Activated B cell treated with CpG ODN at 0.5 μM for 24 hours (primary cell): ENCODE measurements around the gene COQ10B. TPM values are rescaled to one million over a fixed set of nuclear protein-coding genes. Genes with fewer than 3 reads are reported as not detected.
A peak's percentile ranks its signal among the peaks of the same experiment; 100 is the strongest.
"Not testable (repeated sequence)": the region's sequence is repeated elsewhere in the genome, so short reads cannot be mapped to it uniquely, and the experiment has no call there.

ENCODE experiments used
- ATAC-seq: fragments of 200-7000 bp; cut with Tn5 transposase; one replicate; pipeline ENCODE4 v1.10.0; 2021; ENCODE audit warnings: low read depth, mild to moderate bottlenecking, moderate library complexity
- CTCF ChIA-PET: fragments of 350-600 bp; sonication (Branson Sonifier 250); formaldehyde crosslinking; loops from one replicate; lab custom pipeline; 2021; ENCODE audit warnings: antibody characterized with exemption; lab: Charles Lee
- POLR2A ChIA-PET: fragments of 350-600 bp; sonication (Branson Sonifier 250); formaldehyde crosslinking; loops from one replicate; lab custom pipeline; 2021; ENCODE audit warnings: antibody characterized with exemption; lab: Charles Lee
- DNase-seq: peaks from one replicate; pipeline ENCODE4 v3.0.0; 2022
- H3K27ac Mint-ChIP-seq: one replicate; pipeline ENCODE4 v1.8.0; 2020; ENCODE audit warnings: mixed read lengths
- H3K27me3 Mint-ChIP-seq: one replicate; pipeline ENCODE4 v1.8.0; 2021; ENCODE audit warnings: mixed read lengths
- H3K36me3 Mint-ChIP-seq: one replicate; pipeline ENCODE4 v1.8.0; 2021; ENCODE audit warnings: low read depth, mixed read lengths
- H3K4me1 Mint-ChIP-seq: one replicate; pipeline ENCODE4 v1.8.0; 2021; ENCODE audit warnings: mixed read lengths
- H3K4me3 Mint-ChIP-seq: one replicate; pipeline ENCODE4 v1.8.0; 2020; ENCODE audit warnings: mild to moderate bottlenecking, mixed read lengths
- H3K9me3 Mint-ChIP-seq: one replicate; pipeline ENCODE4 v1.8.0; 2020; ENCODE audit warnings: mixed read lengths
- CTCF ChIP-seq: fragments of 200-600 bp; IDR thresholded peaks from one replicate; pipeline ENCODE4 v1.8.0; 2022; ENCODE audit warnings: antibody characterized with exemption, mild to moderate bottlenecking
- intact Hi-C: fragments of 100-400 bp; cut with micrococcal nuclease; formaldehyde crosslinking; loops from one replicate; pipeline ENCODE4 v1.15.1; 2024
- total RNA-seq: library from RNA; stranded (reverse); gene quantifications from 2 replicates; pipeline ENCODE4 v1.2.3, GENCODE V29; 2022

Gene COQ10B
- total RNA-seq, 1 donor from 2014 or later: 27.5 TPM

GRCh38 chr2:197431858-197432257 lies 21.5 kb upstream of the COQ10B start:
- no peak for DNase-seq
- no peaks in the 10 kb centered on the region for H3K27me3 Mint-ChIP-seq
- ATAC-seq: no peak
- peak overlapping the region; percentile 59 for H3K4me3 Mint-ChIP-seq
- H3K4me1 Mint-ChIP-seq: peaks cover 86% of the 10 kb centered on the region
- POLR2A ChIA-PET: interaction anchor here (1.2 kb wide), 1 partner anchor 84 kb away, joined by 3 read pairs; the partner anchor contains the start of gene MOB4
- no peak for TF ChIP-seq CTCF
- no peaks in the 10 kb centered on the region for H3K9me3 Mint-ChIP-seq
- H3K36me3 Mint-ChIP-seq: peaks cover 44% of the 10 kb centered on the region
- no peak overlapping the region for H3K27ac Mint-ChIP-seq
- CTCF ChIA-PET: no interaction called here
- intact Hi-C loops: no loop called here

GRCh38 chr2:197432527-197432926 lies 20.8 kb upstream of the COQ10B start:
- Mint-ChIP-seq H3K4me3 (peak overlapping the region; percentile 59), H3K4me1 (peaks cover 79% of the 10 kb centered on the region), H3K36me3 (peaks cover 42% of the 10 kb centered on the region)
- H3K27ac Mint-ChIP-seq, H3K9me3 Mint-ChIP-seq, H3K27me3 Mint-ChIP-seq, intact Hi-C loops, DNase-seq, ATAC-seq, CTCF ChIA-PET: not testable (repeated sequence)
- POLR2A ChIA-PET: interaction anchor here (1.1 to 5.5 kb wide), 4 partner anchors 20 to 84 kb away, joined by 3 to 146 read pairs (median 35); partner anchors contain the start of genes COQ10B, HSPD1, HSPE1 and MOB4

GRCh38 chr2:197433780-197434438 lies 19.4 kb upstream of the COQ10B start:
- no peak for TF ChIP-seq CTCF
- H3K9me3 Mint-ChIP-seq: no peaks in the 10 kb centered on the region
- intact Hi-C loops: loop anchor here (2.0 kb wide), 1 partner anchor 271 kb away; the partner anchor contains the start of gene MARS2
- DNase-seq: no peak
- H3K4me1 Mint-ChIP-seq: peaks cover 70% of the 10 kb centered on the region
- peak overlapping the region; percentile 99 for H3K4me3 Mint-ChIP-seq
- peak overlapping the region; percentile 100 for H3K27ac Mint-ChIP-seq
- CTCF ChIA-PET: interaction anchor here (1.3 kb wide), 1 partner anchor 19 kb away, joined by 3 read pairs; the partner anchor contains the start of gene COQ10B
- H3K27me3 Mint-ChIP-seq: no peaks in the 10 kb centered on the region
- no peak for ATAC-seq
- POLR2A ChIA-PET: interaction anchor here (0.8 to 5.5 kb wide), 9 partner anchors 17 to 635 kb away, joined by 3 to 146 read pairs (median 5); partner anchors contain the start of genes COQ10B, HSPD1, HSPE1 and MARS2
- peaks cover 40% of the 10 kb centered on the region for H3K36me3 Mint-ChIP-seq

- Mint-ChIP-seq H3K9me3 (no peaks in the 10 kb centered on the region), H3K27ac (peak within 1 kb of the TSS; percentile 100), H3K4me1 (peaks cover 62% of the 10 kb centered on the region), H3K36me3 (peaks cover 33% of the 10 kb centered on the region), H3K4me3 (peak within 1 kb of the TSS; percentile 99), H3K27me3 (no peaks in the 10 kb centered on the region)
- CTCF ChIA-PET: interaction anchor here (0.6 to 1.3 kb wide), 2 partner anchors 18 to 794 kb away, joined by 3 read pairs; partner anchors contain the start of gene COQ10B
- no peak for TF ChIP-seq CTCF
- POLR2A ChIA-PET: interaction anchor here (0.6 to 5.5 kb wide), 17 partner anchors 10 to 636 kb away, joined by 3 to 146 read pairs (median 5); partner anchors contain the start of genes COQ10B, GTF3C3, HSPD1 and HSPE1
- DNase-seq (peak; percentile 98), ATAC-seq (peak; percentile 96)
- intact Hi-C loops: loop anchor here (1.0 to 5.0 kb wide), 7 partner anchors 18 to 796 kb away; partner anchors contain the start of genes ANKRD44, CCDC150, COQ10B and HSPE1
Measured at GRCh38 chr2:197434541-197435513, 18.5 kb upstream of the COQ10B start, which contains the start of gene SF3B1. Gene SF3B1, minus strand, starts transcription at chr2:197435028. Its CDS starts 29 bp downstream, at chr2:197434999.
